ENCODE results near the gene KCMF1.
A peak's percentile ranks its signal among the peaks of the same experiment; 100 is the strongest.

Gene KCMF1

GRCh38 chr2:84986018-84986417 lies 15.1 kb downstream of the KCMF1 start:
- no peak overlapping the region for H3K4me3 ChIP-seq (replicated peaks in 1 of 2; ENCODE audit: low read depth in 2 of 2, low read length in 2 of 2)
- DNase-seq (ENCODE audit: low read depth in 2 of 2): no peak
- TF ChIP-seq, protein P1, sequence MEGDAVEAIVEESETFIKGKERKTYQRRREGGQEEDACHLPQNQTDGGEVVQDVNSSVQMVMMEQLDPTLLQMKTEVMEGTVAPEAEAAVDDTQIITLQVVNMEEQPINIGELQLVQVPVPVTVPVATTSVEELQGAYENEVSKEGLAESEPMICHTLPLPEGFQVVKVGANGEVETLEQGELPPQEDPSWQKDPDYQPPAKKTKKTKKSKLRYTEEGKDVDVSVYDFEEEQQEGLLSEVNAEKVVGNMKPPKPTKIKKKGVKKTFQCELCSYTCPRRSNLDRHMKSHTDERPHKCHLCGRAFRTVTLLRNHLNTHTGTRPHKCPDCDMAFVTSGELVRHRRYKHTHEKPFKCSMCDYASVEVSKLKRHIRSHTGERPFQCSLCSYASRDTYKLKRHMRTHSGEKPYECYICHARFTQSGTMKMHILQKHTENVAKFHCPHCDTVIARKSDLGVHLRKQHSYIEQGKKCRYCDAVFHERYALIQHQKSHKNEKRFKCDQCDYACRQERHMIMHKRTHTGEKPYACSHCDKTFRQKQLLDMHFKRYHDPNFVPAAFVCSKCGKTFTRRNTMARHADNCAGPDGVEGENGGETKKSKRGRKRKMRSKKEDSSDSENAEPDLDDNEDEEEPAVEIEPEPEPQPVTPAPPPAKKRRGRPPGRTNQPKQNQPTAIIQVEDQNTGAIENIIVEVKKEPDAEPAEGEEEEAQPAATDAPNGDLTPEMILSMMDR (IDR thresholded peaks at IDR 0.05; ENCODE audit: low read depth, low read length): no peak

DNA sequence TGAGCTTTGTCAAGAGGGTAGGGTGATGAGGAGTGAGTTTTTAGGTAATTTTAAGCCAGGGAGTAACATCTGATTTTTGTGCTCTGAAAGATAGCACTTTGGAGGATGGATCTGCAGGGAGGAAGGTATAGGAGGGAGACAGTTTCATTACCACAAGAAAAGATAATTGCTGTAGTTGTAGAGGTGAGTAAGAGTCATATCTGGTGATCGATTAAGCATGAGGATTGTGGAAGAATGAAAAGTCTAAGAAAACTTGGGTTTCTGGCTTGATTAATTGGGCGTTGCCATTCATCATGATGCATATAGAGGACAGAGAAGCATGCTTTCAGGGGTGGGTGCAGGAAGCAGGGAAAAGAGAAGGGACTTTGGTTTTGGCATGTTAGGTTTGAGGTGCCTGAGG lies 18.5 kb downstream of the KCMF1 start:
- H3K4me3 ChIP-seq (replicated peaks in 1 of 2; ENCODE audit: low read depth in 2 of 2, low read length in 2 of 2): no peak overlapping the region
- TF ChIP-seq, protein P1 (IDR thresholded peaks at IDR 0.05; ENCODE audit: low read depth, low read length): no peak
- DNase-seq (ENCODE audit: low read depth in 2 of 2): no peak

DNA sequence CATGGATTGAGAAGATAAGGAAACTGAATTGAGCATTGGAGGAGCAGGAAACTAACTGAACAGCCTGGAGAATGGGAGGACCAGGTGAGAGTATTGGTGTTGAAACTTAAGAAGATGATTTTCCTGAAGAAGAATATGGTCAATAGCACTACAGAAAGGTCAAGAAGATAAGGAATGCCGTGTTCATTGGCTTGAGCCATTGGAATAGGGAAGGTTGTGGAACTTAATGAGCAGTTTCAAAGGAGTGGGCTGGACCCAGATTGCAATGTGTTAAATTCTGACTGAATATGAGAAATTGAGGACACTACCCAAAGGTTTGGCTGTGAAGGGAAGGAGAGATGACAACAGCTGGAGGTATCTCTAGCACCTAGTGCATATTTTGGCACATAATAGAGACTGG lies 19.0 kb downstream of the KCMF1 start:
- TF ChIP-seq, protein P1 (IDR thresholded peaks at IDR 0.05; ENCODE audit: low read depth, low read length): no peak
- no peak overlapping the region for H3K4me3 ChIP-seq (replicated peaks in 1 of 2; ENCODE audit: low read depth in 2 of 2, low read length in 2 of 2)
- DNase-seq (ENCODE audit: low read depth in 2 of 2): no peak

- H3K4me3 ChIP-seq (replicated peaks in 1 of 2; ENCODE audit: low read depth in 2 of 2, low read length in 2 of 2): no peak overlapping the region
- TF ChIP-seq, protein P1 (IDR thresholded peaks at IDR 0.05; ENCODE audit: low read depth, low read length): no peak
- DNase-seq (ENCODE audit: low read depth in 2 of 2): peak; percentile 57 to 66
Measured at GRCh38 chr2:84991404-84992160, 20.6 kb downstream of the KCMF1 start.

DNA sequence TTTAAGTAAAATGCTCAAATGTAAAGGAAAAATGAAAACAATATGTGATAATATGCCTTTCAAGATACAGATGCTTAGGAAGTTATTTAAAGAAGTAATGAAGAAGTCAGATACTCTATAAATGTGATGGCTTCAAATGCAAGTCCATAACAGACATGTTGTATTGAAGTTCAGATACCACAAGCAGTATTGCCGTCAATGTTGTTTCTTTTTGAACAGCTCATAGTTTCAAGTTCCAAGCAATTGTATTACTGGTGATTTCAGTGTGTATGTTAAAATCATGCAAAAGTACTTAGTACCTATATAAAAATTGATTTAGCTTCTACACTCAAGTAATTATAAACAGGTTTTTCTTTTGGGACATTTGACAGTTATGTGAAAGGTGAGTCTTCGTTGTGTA lies 24.9 kb downstream of the KCMF1 start:
- DNase-seq (ENCODE audit: low read depth in 2 of 2): no peak
- TF ChIP-seq, protein P1 (IDR thresholded peaks at IDR 0.05; ENCODE audit: low read depth, low read length): no peak

GRCh38 chr2:84996909-84997308 lies 25.9 kb downstream of the KCMF1 start:
- no peak overlapping the region for H3K4me3 ChIP-seq (replicated peaks in 1 of 2; ENCODE audit: low read depth in 2 of 2, low read length in 2 of 2)
- no peak for DNase-seq (ENCODE audit: low read depth in 2 of 2)
- TF ChIP-seq, protein P1 (IDR thresholded peaks at IDR 0.05; ENCODE audit: low read depth, low read length): no peak

More for the DNA sequence above, 24.9 kb downstream of the KCMF1 start:
- H3K4me3 ChIP-seq (replicated peaks in 1 of 2; ENCODE audit: low read depth in 2 of 2, low read length in 2 of 2): no peak overlapping the region

GRCh38 chr2:84999553-84999955 lies 28.6 kb downstream of the KCMF1 start:
- no peak for DNase-seq (ENCODE audit: low read depth in 2 of 2)
- TF ChIP-seq, protein P1 (IDR thresholded peaks at IDR 0.05; ENCODE audit: low read depth, low read length): no peak
- no peak overlapping the region for H3K4me3 ChIP-seq (replicated peaks in 1 of 2; ENCODE audit: low read depth in 2 of 2, low read length in 2 of 2)
